HG03175 (cell line): ENCODE measurements around the gene NAA11.
A peak's percentile ranks its signal among the peaks of the same experiment; 100 is the strongest.

Experiments used
- ATAC-seq: cut with Tn5 transposase; IDR thresholded peaks from one replicate; pipeline ENCODE4 v1.9.1; 2021; ENCODE audit warnings: mild to moderate bottlenecking, moderate library complexity; ENCODE audit not compliant: unreplicated experiment

NAA11 gene

DNA sequence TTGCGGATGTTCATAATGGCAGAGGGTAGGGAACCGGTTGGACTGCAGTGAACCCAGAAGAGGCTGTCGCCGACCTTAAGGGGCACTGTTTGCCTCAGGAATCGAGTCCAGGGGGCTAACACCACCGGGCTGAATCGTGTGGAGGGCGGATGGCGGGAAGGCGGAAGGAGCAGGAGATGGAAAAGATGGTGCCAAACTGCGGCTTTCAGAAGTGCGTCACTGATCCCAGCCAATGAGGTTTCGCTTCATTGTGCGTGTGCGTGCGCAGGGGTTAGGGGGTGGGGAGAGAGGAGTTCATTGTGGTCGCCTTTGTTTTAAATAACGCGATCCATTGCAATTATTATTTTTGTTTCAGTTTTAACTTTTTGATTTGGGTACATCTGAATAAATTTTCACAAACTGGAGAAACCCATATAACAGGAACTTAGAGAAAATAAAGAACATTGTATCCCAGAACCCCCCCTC, at the start of gene NAA11:
Gene NAA11, minus strand, starts transcription at position 198 of the 465 bp plus-strand sequence. Its CDS starts 184 bp downstream, at position 14.
- ATAC-seq: no peak

DNA sequence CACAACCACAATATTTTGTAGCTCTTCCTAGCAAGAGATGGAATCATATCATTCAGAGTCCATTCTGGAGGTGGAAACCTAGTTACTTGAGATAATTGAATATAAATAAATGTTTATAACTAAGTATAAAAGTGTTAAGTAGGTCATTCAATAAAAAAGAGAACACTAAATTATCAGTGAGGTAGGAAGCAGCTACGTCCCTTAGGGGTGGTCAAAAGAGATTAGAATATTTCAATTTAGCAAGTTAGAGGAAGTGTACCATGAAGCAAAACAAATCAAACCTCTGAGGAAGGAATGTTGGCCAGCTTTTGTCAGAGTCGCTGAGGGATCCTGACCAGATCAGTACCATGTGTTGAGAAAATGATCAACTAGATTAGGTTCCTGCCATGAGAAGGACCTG, 44.2 kb upstream of the NAA11 start:
- no peak for ATAC-seq

- no peak for ATAC-seq
Observed at GRCh38 chr4:79367096-79367495, 41.2 kb upstream of the NAA11 start.

DNA sequence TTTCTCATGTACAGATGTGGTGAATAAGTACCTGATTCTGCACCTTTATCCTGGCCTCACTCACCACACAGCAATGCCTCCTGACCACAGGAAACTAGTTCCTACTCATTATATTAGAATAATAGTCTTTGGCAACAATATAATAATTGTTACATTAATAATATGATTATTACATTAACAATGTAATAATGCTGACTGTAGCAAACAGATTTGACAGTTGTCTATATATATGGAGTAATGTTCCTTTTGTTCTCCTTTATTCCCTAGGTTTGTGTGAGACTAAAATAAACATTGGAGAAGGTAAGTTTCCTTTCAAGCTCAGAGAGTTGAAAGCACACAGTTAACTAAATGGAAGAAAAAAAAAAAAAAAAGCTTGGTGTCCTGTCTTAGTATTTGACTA, 40.6 kb upstream of the NAA11 start:
- ATAC-seq: no peak

DNA sequence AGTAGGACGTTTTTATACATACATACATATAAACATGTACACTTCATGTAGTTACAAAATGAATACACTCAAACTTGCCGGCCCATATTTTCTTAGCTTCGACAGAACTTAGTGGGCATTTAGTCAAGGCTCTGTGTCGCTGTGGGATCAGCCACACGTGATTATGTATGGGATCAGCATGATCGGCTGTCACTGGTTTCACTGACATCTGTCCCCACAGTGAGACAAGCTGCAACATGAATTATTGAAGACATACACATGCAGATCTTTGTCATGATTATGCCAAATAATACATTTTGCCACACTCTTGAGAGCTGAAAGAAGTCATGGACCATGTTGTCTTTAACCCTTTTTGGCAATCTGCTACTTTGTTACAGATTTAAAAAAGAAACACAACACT, 38.2 kb upstream of the NAA11 start:
- ATAC-seq: no peak

- no peak for ATAC-seq
Observed at GRCh38 chr4:79362626-79363025, 36.8 kb upstream of the NAA11 start.

DNA sequence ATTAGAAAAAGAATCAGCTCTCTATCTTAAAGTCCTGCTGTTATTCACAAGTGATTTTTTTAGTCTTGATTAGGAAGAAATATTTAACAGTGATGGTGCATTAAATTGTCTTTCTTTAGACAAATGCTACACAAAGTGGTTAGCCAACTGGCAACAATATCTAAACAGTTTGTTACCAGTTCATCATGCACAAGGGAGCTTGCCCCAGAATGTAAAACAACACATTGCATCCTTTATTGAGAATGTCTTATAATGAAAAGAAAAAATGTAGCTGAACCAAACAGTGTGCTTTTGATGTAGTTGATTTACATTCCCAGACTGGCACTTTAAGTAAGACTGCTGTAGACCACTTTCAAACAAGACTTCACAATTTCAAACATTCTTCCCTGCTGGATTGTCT, 34.1 kb upstream of the NAA11 start:
- no peak for ATAC-seq

DNA sequence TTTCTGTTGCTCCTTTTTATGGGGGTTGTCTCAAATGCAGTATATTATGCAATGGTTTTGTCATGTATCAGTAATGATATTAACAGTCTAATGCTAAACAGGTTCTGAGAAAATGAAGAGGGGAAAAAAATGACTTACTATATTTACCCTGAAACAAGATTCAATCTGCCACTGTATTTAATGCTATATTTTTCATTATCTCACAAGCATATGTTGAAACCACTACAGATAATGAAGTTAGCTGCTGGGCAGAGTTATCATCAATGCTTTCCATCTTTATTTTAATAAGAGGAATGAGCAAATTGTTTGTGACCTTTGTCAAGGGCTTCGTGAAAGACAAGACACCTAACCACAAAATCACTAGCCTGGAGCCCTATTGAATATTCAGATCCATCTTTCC, 32.6 kb upstream of the NAA11 start:
- ATAC-seq: no peak

DNA sequence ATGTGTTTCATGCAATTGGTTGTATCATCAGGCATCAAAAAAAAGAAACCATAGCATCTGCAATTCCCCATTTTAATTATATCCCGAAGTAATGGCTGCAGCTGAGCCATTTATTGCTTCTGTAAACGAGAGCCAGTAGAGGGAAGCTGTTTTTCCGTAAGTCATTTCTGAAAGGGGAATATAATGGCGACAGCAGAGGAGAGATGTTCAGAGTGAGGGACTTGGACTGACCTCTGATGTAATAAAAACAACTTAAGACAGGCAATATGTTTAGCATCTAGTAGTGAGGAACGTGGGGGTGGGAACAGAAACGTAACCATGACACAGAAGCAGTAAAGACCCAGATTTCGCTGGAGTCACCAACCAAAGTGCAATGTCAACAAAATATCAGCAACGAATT, 31.5 kb upstream of the NAA11 start:
- no peak for ATAC-seq

DNA sequence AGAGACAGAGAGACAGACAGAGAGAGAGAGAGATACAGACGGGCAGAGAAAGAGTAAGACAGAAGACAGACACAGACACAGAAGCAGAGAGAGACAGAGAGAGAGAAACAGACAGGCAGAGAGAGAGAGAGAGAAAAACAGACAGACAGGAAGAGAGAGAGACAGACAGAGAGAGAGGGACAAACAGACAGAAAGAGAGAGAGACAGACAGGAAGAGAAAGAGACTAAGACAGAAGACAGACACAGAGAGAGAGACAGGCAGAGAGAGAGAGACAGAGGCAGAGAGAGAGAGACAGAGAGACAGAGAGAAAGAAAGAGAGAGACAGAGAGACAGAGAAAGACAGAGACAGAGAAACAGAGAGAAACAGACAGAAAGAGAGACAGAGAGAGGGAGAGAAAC, 27.2 kb upstream of the NAA11 start:
- ATAC-seq: no peak

DNA sequence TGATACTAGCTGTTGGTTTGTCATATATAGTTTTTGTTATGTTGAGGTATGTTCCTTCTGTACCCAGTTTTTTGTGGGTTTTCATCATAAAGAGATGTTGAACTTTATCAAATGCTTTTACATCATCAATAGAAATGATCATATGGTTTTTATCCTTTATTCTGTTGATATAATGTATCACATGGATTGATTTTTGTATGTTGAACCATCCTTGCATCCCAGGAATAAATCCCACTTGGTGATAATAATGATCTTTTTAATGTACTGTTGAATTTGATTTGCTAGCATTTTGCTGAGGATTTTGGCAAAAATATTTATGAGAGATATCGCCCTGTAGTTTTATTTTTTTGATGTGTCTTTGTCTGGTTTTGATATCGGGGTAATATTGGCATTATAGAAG, 22.5 kb upstream of the NAA11 start:
- ATAC-seq: no peak

GRCh38 chr4:79341893-79342653, 16.2 kb upstream of the NAA11 start:
- ATAC-seq: no peak

DNA sequence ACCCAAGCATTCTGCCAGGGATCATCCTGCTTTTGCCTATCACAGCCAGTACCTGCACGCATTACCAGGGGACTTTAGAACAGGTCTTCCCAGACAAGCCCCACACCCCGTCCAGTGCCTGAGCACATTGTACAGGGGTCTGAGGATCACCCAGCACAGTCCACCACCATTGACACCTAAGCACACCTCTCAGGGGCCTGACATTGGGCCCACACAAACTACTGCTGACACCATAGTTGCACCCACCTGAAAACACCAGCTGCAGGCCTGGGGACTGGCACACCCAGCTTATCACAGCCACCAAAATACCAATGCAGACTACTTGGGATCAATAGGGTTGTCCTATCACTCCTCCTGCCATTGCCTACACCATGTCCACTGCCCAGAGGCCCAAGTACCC, 14.7 kb upstream of the NAA11 start:
- ATAC-seq: no peak

GRCh38 chr4:79338148-79338547, 12.3 kb upstream of the NAA11 start:
- ATAC-seq: peak; percentile 73

- no peak for ATAC-seq
Observed at GRCh38 chr4:79334783-79335182, 8.9 kb upstream of the NAA11 start.

GRCh38 chr4:79334341-79334740, 8.5 kb upstream of the NAA11 start:
- no peak for ATAC-seq

DNA sequence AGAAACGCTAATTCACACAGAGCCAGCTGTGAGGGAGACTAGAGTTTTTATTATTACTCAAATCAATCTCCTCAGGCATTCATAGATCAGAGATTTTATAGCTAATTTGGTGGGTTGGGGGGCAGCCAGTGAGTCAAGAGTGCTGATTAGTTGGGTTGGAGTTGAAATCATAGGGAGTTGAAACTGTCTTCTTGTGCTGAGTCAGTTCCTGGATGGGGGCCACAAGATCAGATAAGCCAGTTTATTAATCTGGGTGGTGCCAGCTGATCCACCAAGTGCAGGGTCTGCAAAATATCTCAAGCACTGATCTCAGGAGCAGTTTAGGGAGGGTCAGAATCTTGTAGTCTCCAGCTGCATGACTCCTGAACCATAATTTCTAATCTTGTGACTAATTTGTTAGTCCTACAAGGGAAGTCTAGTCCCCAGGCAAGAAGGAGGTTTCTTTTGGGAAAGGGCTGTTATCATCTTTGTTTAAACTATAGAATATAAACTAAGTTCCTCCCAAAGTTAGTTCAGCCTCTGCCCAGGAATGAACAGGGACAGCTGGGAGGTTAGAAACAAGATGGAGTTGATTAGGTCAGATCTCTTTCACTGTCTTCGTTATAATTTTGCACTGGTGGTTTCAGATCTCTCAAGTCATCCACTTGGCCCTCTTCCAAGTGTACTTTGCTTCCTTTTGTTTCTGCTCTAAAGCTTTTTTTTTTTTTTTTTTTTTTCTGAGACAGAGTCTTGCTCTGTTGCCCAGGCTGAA, 5.4 kb upstream of the NAA11 start:
- no peak for ATAC-seq

DNA sequence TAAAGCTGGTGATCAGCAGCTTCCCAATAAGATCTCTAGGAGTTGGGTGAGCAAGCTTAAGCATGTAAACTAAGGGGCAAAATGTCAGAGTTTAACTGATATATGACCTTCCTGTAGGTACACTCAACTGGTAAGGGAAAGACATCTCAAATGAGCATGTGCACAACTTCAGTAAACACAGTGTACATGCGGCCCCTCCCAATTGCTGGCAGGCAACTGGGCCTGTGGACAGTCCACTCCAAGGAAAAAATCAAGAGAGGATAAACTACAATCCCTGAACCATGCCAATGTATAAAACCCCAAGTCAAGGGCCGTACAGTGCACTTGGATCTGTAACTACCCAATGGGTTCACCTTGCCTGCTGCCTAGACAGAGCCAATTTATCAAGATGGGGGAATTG, 4.9 kb upstream of the NAA11 start:
- no peak for ATAC-seq

GRCh38 chr4:79325436-79325835, 425 bp downstream of the NAA11 start:
- ATAC-seq: no peak

DNA sequence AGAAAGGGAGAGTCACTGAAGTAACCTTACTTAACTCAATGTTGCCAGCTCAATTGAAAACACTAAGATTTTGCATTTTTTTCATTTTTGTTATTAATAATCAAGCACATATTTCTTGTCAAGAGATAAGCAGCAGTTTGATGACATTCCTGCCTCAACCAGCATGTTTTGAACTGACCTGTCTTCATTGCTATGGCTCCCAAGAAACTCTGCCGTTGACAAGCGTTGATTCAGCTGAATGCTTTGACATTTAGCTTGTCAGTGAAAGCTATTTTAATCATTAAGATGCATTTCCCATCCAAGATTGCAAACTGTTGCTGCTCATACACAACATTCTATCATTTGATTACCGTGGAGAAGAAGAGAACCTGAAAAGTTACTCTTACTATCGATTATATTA, 5.9 kb downstream of the NAA11 start:
- ATAC-seq: no peak

GRCh38 chr4:79317711-79318110, 8.2 kb downstream of the NAA11 start:
- ATAC-seq: no peak

GRCh38 chr4:79315891-79316290, 10.0 kb downstream of the NAA11 start:
- no peak for ATAC-seq
